ENCODE measurements around the gene MAST4.

The MAST4 gene

GRCh38 chr5:66993448-66993847 is 397.3 kb downstream of the MAST4 start:
- Histone ChIP-seq H3K4me1 (ENCODE audit: control insufficient read depth, insufficient read depth, low read length) (peaks cover 6% of the 10 kb centered on the region), H3K27ac (ENCODE audit: low read depth, low read length) (no peak overlapping the region), H3K27me3 (ENCODE audit: control insufficient read depth, insufficient read depth, low read length) (no peaks in the 10 kb centered on the region), H3K9me3 (ENCODE audit: control insufficient read depth, insufficient read depth, low read depth, low read length) (no peaks in the 10 kb centered on the region), H3K4me3 (ENCODE audit: low read depth, low read length) (no peak overlapping the region), H3K36me3 (ENCODE audit: control insufficient read depth, insufficient read depth, low read length) (no peaks in the 10 kb centered on the region), H3K9ac (ENCODE audit: low read length) (no peak overlapping the region)

- Histone ChIP-seq H3K27ac (ENCODE audit: low read depth, low read length) (no peak overlapping the region), H3K4me1 (ENCODE audit: control insufficient read depth, insufficient read depth, low read length) (peaks cover 6% of the 10 kb centered on the region), H3K9me3 (ENCODE audit: control insufficient read depth, insufficient read depth, low read depth, low read length) (no peaks in the 10 kb centered on the region), H3K9ac (ENCODE audit: low read length) (no peak overlapping the region), H3K27me3 (ENCODE audit: control insufficient read depth, insufficient read depth, low read length) (no peaks in the 10 kb centered on the region), H3K36me3 (ENCODE audit: control insufficient read depth, insufficient read depth, low read length) (no peaks in the 10 kb centered on the region), H3K4me3 (ENCODE audit: low read depth, low read length) (no peak overlapping the region)
These were observed 397.7 kb downstream of the MAST4 start for GRCh38 chr5:66993882-66994281.

GRCh38 chr5:66994790-66995189 is 398.6 kb downstream of the MAST4 start:
- no peaks in the 10 kb centered on the region for H3K4me1 ChIP-seq (ENCODE audit: control insufficient read depth, insufficient read depth, low read length)
- no peaks in the 10 kb centered on the region for H3K9me3 ChIP-seq (ENCODE audit: control insufficient read depth, insufficient read depth, low read depth, low read length)
- no peak overlapping the region for H3K9ac ChIP-seq (ENCODE audit: low read length)
- no peak overlapping the region for H3K4me3 ChIP-seq (ENCODE audit: low read depth, low read length)
- no peak overlapping the region for H3K27ac ChIP-seq (ENCODE audit: low read depth, low read length)
- H3K36me3 ChIP-seq (ENCODE audit: control insufficient read depth, insufficient read depth, low read length) = no peaks in the 10 kb centered on the region
- no peaks in the 10 kb centered on the region for H3K27me3 ChIP-seq (ENCODE audit: control insufficient read depth, insufficient read depth, low read length)

- H3K9ac ChIP-seq (ENCODE audit: low read length) = no peak overlapping the region
- H3K4me1 ChIP-seq (ENCODE audit: control insufficient read depth, insufficient read depth, low read length) = peaks cover 6% of the 10 kb centered on the region; the same call in 1 of the 2 replicates
- no peaks in the 10 kb centered on the region for H3K36me3 ChIP-seq (ENCODE audit: control insufficient read depth, insufficient read depth, low read length)
- no peaks in the 10 kb centered on the region for H3K9me3 ChIP-seq (ENCODE audit: control insufficient read depth, insufficient read depth, low read depth, low read length)
- H3K4me3 ChIP-seq (ENCODE audit: low read depth, low read length) = no peak overlapping the region
- no peak overlapping the region for H3K27ac ChIP-seq (ENCODE audit: low read depth, low read length)
- H3K27me3 ChIP-seq (ENCODE audit: control insufficient read depth, insufficient read depth, low read length) = no peaks in the 10 kb centered on the region
These were observed 404.7 kb downstream of the MAST4 start for GRCh38 chr5:67000794-67001475.

- peak overlapping the region; percentile 72 for H3K4me3 ChIP-seq (ENCODE audit: low read depth, low read length)
- no peak overlapping the region for H3K27ac ChIP-seq (ENCODE audit: low read depth, low read length)
- H3K9ac ChIP-seq (ENCODE audit: low read length) = peak overlapping the region; percentile 46
These were observed 406.9 kb downstream of the MAST4 start for GRCh38 chr5:67002832-67003684.

GRCh38 chr5:67003685-67003934 is 407.4 kb downstream of the MAST4 start:
- Histone ChIP-seq H3K27ac (ENCODE audit: low read depth, low read length) (no peak overlapping the region), H3K9me3 (ENCODE audit: control insufficient read depth, insufficient read depth, low read depth, low read length) (no peaks in the 10 kb centered on the region), H3K36me3 (ENCODE audit: control insufficient read depth, insufficient read depth, low read length) (no peaks in the 10 kb centered on the region), H3K27me3 (ENCODE audit: control insufficient read depth, insufficient read depth, low read length) (no peaks in the 10 kb centered on the region), H3K4me3 (ENCODE audit: low read depth, low read length) (peak overlapping the region; percentile 72), H3K9ac (ENCODE audit: low read length) (peak overlapping the region; percentile 46), H3K4me1 (ENCODE audit: control insufficient read depth, insufficient read depth, low read length) (peaks cover 10% of the 10 kb centered on the region; the same call in 1 of the 2 replicates)

More at GRCh38 chr5:67002832-67003684, 406.9 kb downstream of the MAST4 start:
- Histone ChIP-seq H3K27me3 (ENCODE audit: control insufficient read depth, insufficient read depth, low read length) (no peaks in the 10 kb centered on the region), H3K9me3 (ENCODE audit: control insufficient read depth, insufficient read depth, low read depth, low read length) (no peaks in the 10 kb centered on the region), H3K4me1 (ENCODE audit: control insufficient read depth, insufficient read depth, low read length) (peaks cover 10% of the 10 kb centered on the region; the same call in 1 of the 2 replicates), H3K36me3 (ENCODE audit: control insufficient read depth, insufficient read depth, low read length) (no peaks in the 10 kb centered on the region)

GRCh38 chr5:67003935-67004729 is 407.9 kb downstream of the MAST4 start:
- peaks cover 10% of the 10 kb centered on the region; the same call in 1 of the 2 replicates for H3K4me1 ChIP-seq (ENCODE audit: control insufficient read depth, insufficient read depth, low read length)
- no peaks in the 10 kb centered on the region for H3K27me3 ChIP-seq (ENCODE audit: control insufficient read depth, insufficient read depth, low read length)
- peak overlapping the region; percentile 28; the same call in 1 of the 2 replicates for H3K27ac ChIP-seq (ENCODE audit: low read depth, low read length)
- H3K36me3 ChIP-seq (ENCODE audit: control insufficient read depth, insufficient read depth, low read length) = no peaks in the 10 kb centered on the region
- H3K9me3 ChIP-seq (ENCODE audit: control insufficient read depth, insufficient read depth, low read depth, low read length) = no peaks in the 10 kb centered on the region
- peak overlapping the region; percentile 69 for H3K9ac ChIP-seq (ENCODE audit: low read length)
- peak overlapping the region; percentile 72 for H3K4me3 ChIP-seq (ENCODE audit: low read depth, low read length)

- Histone ChIP-seq H3K27me3 (ENCODE audit: control insufficient read depth, insufficient read depth, low read length) (no peaks in the 10 kb centered on the region), H3K9me3 (ENCODE audit: control insufficient read depth, insufficient read depth, low read depth, low read length) (no peaks in the 10 kb centered on the region), H3K36me3 (ENCODE audit: control insufficient read depth, insufficient read depth, low read length) (no peaks in the 10 kb centered on the region), H3K27ac (ENCODE audit: low read depth, low read length) (peak overlapping the region; percentile 28; the same call in 1 of the 2 replicates), H3K4me3 (ENCODE audit: low read depth, low read length) (peak overlapping the region; percentile 72), H3K4me1 (ENCODE audit: control insufficient read depth, insufficient read depth, low read length) (peaks cover 10% of the 10 kb centered on the region; the same call in 1 of the 2 replicates), H3K9ac (ENCODE audit: low read length) (peak overlapping the region; percentile 69)
These were observed 408.6 kb downstream of the MAST4 start for GRCh38 chr5:67004730-67005350.

- Histone ChIP-seq H3K9ac (ENCODE audit: low read length) (no peak overlapping the region), H3K4me3 (ENCODE audit: low read depth, low read length) (peak overlapping the region; percentile 72; the same call in 1 of the 2 replicates), H3K36me3 (ENCODE audit: control insufficient read depth, insufficient read depth, low read length) (no peaks in the 10 kb centered on the region), H3K4me1 (ENCODE audit: control insufficient read depth, insufficient read depth, low read length) (peaks cover 15% of the 10 kb centered on the region), H3K9me3 (ENCODE audit: control insufficient read depth, insufficient read depth, low read depth, low read length) (no peaks in the 10 kb centered on the region), H3K27ac (ENCODE audit: low read depth, low read length) (no peak overlapping the region), H3K27me3 (ENCODE audit: control insufficient read depth, insufficient read depth, low read length) (no peaks in the 10 kb centered on the region)
These were observed 409.7 kb downstream of the MAST4 start for GRCh38 chr5:67005737-67006499.

- 0 out of 2 replicates have a peak overlapping the region, but pooled peaks have one; percentile 2 for H3K4me3 ChIP-seq (ENCODE audit: low read depth, low read length)
- H3K4me1 ChIP-seq (ENCODE audit: control insufficient read depth, insufficient read depth, low read length) = peaks cover 20% of the 10 kb centered on the region
These were observed 410.3 kb downstream of the MAST4 start for GRCh38 chr5:67006500-67006848.

More at GRCh38 chr5:67006500-67006848, 410.3 kb downstream of the MAST4 start:
- Histone ChIP-seq H3K36me3 (ENCODE audit: control insufficient read depth, insufficient read depth, low read length) (no peaks in the 10 kb centered on the region), H3K9me3 (ENCODE audit: control insufficient read depth, insufficient read depth, low read depth, low read length) (no peaks in the 10 kb centered on the region), H3K27ac (ENCODE audit: low read depth, low read length) (no peak overlapping the region), H3K27me3 (ENCODE audit: control insufficient read depth, insufficient read depth, low read length) (no peaks in the 10 kb centered on the region), H3K9ac (ENCODE audit: low read length) (no peak overlapping the region)

Measured in HUES6 (cell line).